ENCODE measurements around the gene PCCA. TPM values are rescaled to one million over a fixed set of nuclear protein-coding genes. Genes with fewer than 3 reads are reported as not detected.

Gene PCCA
- total RNA-seq, 2 donors from 2014 or later, result 19.6 to 38.6 TPM

DNA sequence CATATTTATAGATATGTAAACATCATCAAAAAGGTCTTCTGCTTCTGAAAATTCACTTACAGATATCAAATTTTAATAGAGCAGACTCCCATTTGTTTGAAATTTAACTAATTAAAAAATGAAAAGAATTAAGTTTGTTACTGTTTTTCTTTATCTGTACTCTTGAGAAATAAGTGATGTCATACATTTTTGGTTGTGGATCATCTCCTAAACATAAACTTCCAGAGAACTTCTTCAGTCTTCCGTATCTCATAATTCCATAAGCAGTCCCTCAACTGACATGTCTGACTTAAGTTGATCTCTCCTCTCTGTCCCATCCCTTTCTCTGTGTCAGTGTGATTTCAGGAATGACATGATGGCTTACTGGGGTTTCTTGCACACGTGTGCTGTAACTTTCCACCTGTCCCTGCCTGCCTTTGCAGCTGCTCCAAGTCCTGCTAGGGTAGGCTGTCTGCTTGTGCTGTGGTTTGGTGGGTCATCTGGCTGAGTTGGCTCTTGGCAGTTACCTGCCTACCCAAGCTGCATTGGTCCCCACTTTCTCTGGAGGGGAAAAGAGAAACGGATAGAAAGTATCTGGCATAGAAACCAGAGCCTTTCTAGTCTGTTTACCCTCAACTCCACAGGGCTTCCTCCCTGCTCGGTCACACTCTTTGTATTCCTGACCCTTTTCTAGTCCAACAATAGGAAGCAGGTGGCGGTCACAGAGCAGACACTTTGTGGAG is 372.6 kb downstream of the PCCA start:
- no peak for DNase-seq (ENCODE audit: low spot score)
- H3K27ac ChIP-seq, result no peak overlapping the region
- no peak overlapping the region for H3K4me3 ChIP-seq
- no peaks in the 10 kb centered on the region for H3K9me3 ChIP-seq
- H3K36me3 ChIP-seq, result no peaks in the 10 kb centered on the region
- no peaks in the 10 kb centered on the region for H3K27me3 ChIP-seq
- TF ChIP-seq, protein P1, sequence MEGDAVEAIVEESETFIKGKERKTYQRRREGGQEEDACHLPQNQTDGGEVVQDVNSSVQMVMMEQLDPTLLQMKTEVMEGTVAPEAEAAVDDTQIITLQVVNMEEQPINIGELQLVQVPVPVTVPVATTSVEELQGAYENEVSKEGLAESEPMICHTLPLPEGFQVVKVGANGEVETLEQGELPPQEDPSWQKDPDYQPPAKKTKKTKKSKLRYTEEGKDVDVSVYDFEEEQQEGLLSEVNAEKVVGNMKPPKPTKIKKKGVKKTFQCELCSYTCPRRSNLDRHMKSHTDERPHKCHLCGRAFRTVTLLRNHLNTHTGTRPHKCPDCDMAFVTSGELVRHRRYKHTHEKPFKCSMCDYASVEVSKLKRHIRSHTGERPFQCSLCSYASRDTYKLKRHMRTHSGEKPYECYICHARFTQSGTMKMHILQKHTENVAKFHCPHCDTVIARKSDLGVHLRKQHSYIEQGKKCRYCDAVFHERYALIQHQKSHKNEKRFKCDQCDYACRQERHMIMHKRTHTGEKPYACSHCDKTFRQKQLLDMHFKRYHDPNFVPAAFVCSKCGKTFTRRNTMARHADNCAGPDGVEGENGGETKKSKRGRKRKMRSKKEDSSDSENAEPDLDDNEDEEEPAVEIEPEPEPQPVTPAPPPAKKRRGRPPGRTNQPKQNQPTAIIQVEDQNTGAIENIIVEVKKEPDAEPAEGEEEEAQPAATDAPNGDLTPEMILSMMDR (IDR thresholded peaks at IDR 0.05), result no peak
- H3K4me1 ChIP-seq, result no peaks in the 10 kb centered on the region

DNA sequence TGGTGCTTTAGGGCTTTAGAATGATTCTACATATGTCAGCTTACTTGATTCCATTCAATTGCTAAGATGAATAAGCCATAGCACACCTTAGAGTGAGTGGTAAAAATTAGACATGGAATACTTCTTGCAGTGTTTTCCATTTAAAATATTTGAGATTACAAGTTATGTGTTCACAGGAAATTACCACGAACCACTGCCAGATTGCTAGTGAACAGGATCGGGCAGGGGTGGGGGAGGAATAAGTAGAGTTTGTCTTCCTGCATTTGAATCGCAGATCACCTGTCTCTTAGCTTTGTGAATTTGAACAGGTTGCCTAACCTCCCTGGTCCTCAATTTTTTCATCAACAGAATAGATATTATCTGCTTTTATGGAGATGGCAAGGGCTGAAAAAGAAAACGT is 375.1 kb downstream of the PCCA start:
- Histone ChIP-seq H3K36me3 (no peaks in the 10 kb centered on the region), H3K9me3 (no peaks in the 10 kb centered on the region), H3K27ac (no peak overlapping the region), H3K27me3 (no peaks in the 10 kb centered on the region), H3K4me3 (no peak overlapping the region), H3K4me1 (no peaks in the 10 kb centered on the region)
- no peak for DNase-seq (ENCODE audit: low spot score)
- TF ChIP-seq, protein P1 (IDR thresholded peaks at IDR 0.05), result no peak

DNA sequence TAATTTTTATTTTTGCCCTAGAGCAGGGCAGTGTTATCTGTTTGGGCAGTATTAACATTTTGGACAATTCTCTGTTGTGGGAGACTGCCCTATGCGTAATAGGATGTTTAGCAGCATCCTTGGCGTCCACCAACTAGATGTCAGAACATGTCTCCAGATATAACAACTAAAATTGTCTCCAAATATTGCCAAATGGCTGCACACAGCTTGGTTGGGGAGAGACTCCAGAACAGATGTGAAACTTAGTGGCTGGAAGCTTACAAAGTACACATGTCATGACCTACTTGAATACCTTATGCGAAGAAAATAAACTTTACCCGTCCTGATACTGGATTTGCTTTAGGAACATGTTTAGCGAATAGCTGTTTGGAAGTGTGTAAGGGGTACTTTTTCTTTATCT is 376.7 kb downstream of the PCCA start:
- no peaks in the 10 kb centered on the region for H3K36me3 ChIP-seq
- H3K9me3 ChIP-seq, result no peaks in the 10 kb centered on the region
- DNase-seq (ENCODE audit: low spot score), result no peak
- no peak overlapping the region for H3K4me3 ChIP-seq
- no peak overlapping the region for H3K27ac ChIP-seq
- TF ChIP-seq, protein P1 (IDR thresholded peaks at IDR 0.05), result no peak
- no peaks in the 10 kb centered on the region for H3K4me1 ChIP-seq
- H3K27me3 ChIP-seq, result no peaks in the 10 kb centered on the region

DNA sequence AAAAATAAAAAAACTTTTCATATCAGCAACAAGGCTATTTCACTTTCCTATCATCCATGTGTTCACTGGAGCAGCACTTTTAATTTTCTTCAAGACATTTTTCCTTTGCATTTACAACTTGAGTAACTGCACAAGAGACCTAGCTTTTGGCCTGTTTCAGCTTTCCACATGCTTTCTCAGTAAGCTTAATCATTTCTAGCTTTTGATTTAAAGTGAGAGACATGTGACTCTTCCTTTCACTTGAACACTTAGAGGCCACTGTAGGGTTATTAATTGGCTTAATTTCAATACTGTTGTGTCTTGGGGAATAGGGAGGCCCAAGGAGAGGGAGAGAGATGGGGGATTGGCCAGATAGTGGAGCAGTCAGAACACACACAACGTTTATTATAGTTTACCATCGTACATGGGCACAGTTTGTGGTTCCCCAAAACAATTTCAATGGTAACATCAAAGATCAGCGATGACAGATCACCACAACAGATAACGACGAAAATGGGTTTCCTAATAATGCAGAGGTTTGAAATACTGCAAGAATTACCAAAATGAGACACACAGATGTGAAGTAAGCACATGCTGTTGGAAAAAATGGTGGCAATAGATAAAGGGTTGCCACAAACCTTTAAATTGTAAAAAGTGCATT is 382.1 kb downstream of the PCCA start:
- no peak overlapping the region for H3K4me3 ChIP-seq
- no peaks in the 10 kb centered on the region for H3K27me3 ChIP-seq
- H3K4me1 ChIP-seq, result no peaks in the 10 kb centered on the region
- no peaks in the 10 kb centered on the region for H3K9me3 ChIP-seq
- TF ChIP-seq, protein P1 (IDR thresholded peaks at IDR 0.05), result no peak
- no peak for DNase-seq (ENCODE audit: low spot score)
- H3K27ac ChIP-seq, result no peak overlapping the region
- H3K36me3 ChIP-seq, result no peaks in the 10 kb centered on the region

DNA sequence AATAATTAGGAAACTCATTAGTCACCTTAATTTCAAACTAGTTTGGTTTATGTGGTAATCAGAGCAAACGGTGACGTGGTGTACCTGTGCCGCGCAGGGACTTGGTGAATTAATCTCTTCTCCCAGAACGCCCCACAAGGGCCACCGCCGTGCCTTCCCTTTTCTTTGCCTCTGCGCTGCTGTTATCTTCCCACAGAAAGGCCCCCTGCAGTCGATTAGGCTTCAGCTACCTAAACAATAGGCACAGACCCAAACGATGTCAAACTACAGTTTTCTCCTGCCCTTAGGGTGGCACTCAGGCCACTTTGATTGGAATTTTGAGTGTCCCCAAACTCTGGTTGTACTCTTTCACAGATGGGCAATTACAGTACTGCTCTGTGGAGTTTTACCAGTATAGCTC is 384.2 kb downstream of the PCCA start:
- DNase-seq (ENCODE audit: low spot score), result no peak
- no peak overlapping the region for H3K4me3 ChIP-seq
- no peaks in the 10 kb centered on the region for H3K9me3 ChIP-seq
- no peaks in the 10 kb centered on the region for H3K27me3 ChIP-seq
- H3K27ac ChIP-seq, result no peak overlapping the region
- no peaks in the 10 kb centered on the region for H3K36me3 ChIP-seq
- H3K4me1 ChIP-seq, result no peaks in the 10 kb centered on the region
- TF ChIP-seq, protein P1 (IDR thresholded peaks at IDR 0.05), result no peak
